CD4-positive, alpha-beta T cell treated with Interleukin-21 for 1 hour (primary cell): ENCODE measurements around the gene CLCN7.

Experiments used
- DNase-seq: peaks from one replicate; pipeline ENCODE4 v3.0.0-alpha.2; 2020

Gene CLCN7

DNA sequence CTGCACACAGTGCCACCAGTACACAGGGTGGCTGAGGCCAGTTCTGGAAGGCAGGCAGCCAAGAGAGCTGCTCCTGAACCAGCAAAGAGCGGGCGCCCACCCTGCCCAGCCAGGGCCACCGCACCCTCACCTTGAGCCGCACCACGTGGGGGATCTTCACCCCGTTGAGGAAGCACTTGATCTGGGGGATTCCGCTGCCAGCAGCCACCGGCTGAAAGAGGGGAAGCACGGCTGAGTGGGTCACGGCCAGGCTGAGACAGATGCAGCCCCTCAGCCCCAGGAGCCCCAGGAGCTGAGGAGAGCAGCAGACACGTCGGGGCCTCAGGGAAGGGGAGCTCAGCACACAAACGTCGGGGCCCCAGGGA lies 15.9 kb downstream of the CLCN7 start:
- DNase-seq, result no peak

DNA sequence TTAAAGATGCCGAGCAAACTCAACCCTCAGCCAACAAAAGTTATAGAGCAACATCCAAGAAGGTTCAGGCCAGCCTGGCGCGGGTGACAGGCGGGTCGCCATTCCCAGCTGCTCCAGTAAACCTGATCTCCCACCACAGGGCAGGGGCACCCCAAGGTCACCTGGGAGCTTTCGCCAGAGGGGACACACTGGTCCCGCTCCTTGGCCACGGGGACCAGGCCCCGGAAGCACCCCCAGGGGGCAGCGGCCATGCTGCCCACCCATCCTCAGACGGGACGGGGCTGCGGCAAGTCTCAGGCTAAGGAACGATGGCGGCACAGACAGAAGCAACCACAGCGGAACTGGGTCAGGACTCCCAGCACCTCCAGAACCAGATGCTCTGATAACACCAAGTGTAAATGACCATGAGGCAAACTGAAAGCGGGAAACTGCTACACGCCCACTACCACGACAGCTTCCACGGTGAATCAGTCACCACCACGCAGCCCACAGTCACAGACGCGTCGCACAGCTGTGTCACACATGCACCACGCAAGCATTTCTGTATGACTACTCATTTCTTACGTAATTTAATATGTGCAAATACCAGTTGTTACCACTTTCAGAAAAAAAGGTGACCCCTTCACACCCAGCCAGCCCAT lies 16.4 kb downstream of the CLCN7 start:
- no peak for DNase-seq

DNA sequence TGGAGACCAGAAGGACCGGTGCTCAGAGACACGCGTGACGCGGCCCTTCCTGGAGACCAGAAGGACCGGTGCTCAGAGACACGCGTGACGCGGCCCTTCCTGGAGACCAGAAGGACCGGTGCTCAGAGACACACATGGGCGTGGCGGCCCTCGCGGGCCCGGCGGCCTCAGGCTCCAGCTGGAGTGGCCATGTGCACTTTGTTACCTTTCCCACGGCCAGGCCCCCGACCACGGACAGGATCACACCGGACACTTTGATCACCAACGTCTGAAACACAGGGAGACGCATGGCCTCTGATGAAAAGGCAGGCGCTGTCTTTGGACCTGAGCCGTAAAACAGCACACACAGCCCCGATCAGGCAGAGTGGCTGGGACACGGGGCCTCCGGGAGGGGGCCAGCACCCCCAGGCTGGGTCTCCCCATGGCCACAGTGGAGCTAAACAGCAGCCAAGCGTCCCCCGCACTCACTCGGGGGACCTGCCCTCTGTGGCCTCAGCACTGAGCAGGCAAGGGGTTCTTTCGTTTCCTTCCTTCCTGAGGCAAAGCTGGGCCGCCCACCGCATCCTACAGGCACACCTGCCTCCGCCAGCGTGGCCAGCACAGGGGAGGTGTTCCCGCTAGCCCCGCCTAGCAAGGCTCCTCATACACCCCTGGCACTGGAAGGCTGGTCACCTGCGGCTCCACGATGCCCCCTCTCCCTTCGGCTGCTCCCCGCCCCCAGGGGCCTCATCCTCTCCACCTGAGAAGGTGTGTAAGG lies 17.2 kb downstream of the CLCN7 start:
- DNase-seq, result no peak

DNA sequence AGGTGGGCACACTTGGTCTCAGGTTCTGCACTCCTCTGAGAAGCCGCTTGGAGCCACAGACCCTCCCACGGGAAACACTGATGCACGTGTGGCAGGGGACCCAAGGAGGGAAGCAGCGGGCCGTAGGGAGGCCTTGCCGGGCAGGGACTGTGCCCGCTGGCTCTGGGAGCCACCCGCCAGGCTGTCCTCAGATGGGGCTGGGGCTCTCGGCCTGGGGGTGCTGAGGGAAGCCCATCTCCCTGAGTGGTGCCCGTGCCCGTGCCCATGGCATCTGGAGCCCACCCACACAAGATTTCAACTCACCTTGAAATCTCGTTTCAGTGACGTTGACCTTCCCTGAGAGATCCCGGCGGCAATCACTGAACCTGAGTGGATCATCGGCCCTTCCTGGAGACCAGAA lies 17.9 kb downstream of the CLCN7 start:
- no peak for DNase-seq

DNA sequence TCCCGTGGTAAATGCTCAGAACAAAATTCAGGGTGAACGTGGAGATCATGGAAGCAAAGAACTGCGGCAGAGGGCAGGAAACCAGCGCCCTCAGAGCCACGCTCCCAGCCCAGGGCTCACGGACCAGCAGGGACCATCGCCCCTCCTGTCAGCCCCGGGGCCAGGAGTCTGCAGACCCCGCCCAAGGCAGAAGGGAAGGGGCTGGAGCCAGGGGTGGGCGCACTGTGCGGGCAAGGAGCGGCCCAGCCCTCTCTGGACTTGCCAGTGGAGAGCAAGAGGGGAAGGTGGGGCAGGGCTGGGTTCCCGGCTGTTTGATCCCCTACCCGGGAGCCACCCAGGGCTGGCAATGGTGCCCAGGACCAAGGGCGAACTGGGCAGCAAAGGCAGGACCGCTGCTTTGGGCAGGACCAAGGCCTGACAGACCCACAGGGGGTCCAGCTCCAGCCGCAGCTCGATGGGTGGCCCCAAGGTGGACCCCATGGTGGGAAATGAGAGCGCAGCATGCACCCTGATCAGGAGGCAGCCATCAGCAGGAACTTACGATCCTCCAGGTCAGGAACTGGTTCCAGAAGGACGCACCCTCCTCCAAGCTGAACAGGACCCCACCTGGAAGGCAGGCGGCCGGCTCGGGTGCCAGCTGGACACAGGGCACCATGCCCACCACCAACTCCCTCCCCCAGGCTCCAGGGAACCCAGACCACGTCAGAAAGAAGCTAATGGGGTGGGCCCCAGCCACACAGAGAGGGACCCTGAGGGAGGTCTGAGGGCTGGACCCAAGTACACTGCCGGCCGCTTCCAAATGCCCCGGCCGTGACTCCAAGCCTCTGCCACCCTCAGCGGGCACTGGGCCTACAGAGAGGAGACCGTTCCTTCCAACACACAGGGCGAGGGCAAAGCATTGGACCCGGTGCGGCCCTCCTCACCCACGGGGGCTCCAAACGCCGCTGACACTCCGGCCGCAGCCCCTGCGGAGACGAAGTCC lies 19.3 kb downstream of the CLCN7 start:
- no peak for DNase-seq

DNA sequence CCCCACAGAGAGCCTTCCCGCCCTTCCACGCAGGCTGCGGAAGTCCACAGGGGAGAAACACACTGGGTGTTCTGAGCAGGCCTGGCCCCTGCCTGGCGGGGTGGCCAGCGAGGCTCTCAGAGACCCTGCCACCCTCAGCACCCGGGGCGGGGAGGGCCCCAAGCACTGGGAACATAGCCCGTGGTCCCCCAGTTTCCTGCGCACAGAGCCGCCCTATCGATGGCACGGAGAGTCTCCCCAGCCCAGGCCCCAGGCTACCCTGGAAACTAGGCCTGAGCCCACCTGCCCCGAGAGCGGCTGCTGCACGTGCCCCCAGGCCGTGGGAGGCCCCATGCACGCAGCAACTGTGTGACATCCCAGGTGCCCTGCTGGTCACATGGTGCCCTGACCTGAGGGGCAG lies 20.3 kb downstream of the CLCN7 start:
- no peak for DNase-seq

DNA sequence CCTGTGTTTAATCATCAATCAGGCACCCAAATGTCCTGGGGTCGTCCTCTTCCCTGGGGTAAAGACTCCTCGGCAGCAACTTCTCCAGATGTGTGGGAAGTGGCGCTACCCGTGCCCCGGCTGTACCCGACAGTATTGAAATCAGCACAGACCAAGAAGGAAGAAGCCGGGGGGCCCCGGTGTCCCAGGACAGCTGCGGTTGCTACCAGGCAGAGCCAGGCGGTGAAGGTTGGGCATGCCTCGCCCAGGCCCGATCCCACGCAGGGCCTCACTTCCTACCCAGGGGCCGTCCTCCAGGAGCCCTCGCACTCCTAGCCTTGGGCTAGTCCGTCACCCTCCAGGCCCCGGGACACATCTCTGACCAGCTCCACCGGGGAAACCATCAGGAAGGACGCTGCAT lies 21.5 kb downstream of the CLCN7 start:
- DNase-seq, result no peak

DNA sequence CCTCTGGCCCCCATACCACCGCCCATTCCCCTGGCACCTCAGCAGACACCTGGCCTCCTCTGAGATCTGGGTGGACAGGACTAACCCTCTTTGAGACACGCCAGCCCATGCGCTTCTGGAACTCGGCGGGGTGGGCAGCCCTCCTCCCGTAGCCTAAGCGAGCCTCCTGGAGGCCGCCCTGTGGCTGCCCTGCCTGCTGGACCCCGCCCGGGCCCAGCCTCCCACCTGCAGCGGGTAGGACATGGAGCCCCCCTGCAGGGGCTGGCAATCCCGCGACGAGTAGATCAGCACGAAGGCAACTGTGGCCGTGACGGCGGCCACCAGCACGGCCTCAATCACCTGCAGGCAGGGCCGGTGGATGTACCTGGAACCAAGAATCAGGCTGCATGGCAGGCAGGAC lies 22.3 kb downstream of the CLCN7 start:
- no peak for DNase-seq

DNA sequence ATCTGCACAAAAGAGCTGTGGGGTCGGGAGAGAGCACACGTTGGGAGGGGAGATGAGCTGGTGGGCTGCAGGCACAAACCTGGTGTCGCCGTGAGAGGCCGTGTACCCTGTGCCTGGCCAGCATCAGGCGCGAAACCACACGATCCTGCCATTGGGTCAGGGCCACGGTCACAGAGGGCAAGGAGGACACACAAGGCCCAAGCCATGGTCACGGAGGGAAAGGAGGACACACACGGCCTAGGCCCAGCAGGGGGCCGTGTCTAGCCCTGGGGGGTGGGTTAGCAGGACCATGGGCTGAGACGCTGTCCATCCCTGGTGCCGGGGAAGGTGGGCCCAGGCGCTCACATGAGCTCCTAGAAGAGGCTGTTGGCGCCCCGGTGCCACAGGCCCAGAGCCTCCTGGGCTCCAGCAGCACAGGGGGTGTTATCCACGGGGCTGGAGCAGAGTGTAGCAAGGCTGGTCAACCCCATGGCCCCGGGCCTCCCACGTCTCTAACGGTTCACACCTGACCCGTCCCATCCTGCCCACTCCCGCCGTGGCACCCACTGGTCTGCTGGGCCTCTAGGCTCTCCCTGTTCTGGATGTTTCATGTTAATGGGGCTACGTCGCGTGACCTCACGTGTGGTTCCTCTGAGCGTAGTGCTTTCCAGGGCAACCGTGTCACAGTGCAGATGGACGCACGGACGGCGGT lies 23.0 kb downstream of the CLCN7 start:
- DNase-seq, result no peak

DNA sequence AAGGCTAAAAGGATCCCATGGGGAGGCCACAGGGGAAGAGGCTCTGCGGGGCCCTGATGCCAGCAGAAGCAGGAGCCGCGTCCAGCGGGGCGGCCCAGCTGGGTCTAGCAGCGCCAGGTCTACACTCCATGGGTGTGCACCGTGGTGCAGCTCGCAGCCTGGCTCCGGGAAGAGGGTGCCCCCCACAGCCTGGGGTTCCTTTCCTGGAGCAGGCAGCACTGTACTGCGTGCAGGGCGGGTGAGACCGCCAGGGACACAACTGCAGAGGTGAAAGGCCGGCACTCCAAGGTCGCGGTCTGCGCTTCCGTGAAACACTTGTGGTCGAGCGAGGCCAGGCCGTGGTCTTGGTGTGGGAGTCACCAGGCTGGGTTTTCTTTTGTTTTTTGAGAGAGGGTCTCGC lies 24.0 kb downstream of the CLCN7 start:
- DNase-seq, result no peak

DNA sequence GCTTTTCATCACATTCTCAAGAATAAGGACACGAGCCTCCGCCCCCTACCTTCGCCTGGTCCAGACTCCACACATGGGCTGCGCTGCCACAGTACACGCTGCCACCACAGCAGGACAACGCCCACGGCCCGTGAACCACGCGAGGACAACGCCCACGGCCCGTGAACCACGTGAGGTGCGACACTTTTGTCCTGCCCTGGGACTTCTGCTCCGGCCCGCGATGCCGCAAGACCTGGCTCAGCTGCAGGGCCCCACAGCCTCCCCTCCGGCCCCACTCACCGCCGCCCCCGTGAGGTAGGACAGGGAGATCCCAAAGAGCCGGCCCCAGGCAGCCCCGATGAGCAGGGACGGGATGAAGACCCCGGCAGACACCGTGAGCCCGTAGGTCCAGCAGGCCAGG lies 24.6 kb downstream of the CLCN7 start:
- no peak for DNase-seq

DNA sequence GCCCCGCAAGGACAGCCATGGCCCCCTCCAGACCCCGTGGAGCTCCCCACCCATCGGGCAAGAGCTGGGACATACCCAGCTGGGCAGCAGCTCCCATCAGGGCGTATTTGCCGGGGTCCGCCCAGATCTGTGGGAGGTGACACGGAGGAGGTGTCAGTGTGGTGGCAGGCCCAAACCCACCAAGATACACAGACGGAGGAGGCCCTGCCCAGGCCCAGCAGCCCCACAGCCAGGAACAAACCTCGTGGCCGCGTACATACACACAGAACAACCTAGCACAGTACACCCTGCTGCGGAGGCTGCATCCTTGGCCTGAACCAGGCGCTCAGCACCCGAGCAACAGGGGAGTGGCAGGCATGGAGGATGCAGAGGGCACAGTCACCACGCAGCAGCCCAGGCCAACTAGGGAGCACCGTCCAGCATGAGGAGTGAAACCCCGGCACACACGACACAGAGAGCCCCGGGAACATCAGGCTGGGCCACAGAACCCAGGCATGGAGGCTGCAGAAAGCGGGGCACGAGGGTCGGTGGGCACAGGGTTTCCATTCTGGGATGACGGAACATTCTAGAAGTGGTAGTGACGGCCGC lies 25.5 kb downstream of the CLCN7 start:
- DNase-seq, result no peak

DNA sequence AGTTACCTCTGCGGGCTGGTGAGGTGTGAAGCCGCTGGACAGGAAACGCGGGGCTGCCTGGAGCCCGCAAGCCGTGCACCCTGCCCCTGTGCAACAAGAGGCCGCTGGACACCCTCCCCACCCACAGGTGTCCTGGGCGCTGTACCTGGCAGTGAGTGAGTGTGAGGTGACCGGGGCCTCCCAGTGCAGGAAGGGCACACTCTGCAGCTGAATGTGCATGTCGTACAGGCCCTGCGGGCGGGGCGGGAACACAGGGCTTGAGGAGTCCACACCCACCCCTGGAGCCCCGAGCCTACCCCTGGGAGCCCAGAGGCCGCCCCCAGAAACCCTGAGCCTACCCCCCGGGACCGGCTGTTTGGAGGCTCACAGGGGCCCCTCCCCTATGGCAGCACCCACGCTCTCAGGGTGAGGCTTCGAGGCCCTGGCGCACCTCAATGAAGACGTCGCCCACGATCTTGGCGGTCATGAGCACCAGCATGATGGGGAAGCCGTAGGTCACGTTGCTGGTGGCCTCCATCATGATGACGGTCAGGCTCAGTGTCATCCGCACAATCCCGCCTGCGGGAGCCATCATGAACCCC lies 26.2 kb downstream of the CLCN7 start:
- no peak for DNase-seq

DNA sequence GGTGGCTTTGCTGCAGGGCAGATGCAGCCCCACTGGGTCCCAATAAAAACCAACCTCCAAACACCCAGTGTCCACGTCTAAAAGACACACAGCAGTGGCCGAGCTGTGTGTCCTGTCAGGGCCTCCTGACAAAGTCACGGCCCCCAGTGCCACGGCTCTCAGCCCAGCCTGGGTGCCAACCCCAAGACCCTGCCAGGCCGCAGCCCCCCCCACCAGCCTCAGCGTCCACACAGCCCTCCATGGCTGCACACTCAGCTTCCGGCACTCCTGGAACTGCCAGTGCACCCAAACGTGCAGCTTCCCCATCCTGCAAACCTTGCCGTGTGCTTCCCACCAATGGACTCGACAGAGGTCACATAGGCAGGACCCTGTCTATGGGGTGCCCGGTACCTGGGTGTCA lies 26.9 kb downstream of the CLCN7 start:
- no peak for DNase-seq

DNA sequence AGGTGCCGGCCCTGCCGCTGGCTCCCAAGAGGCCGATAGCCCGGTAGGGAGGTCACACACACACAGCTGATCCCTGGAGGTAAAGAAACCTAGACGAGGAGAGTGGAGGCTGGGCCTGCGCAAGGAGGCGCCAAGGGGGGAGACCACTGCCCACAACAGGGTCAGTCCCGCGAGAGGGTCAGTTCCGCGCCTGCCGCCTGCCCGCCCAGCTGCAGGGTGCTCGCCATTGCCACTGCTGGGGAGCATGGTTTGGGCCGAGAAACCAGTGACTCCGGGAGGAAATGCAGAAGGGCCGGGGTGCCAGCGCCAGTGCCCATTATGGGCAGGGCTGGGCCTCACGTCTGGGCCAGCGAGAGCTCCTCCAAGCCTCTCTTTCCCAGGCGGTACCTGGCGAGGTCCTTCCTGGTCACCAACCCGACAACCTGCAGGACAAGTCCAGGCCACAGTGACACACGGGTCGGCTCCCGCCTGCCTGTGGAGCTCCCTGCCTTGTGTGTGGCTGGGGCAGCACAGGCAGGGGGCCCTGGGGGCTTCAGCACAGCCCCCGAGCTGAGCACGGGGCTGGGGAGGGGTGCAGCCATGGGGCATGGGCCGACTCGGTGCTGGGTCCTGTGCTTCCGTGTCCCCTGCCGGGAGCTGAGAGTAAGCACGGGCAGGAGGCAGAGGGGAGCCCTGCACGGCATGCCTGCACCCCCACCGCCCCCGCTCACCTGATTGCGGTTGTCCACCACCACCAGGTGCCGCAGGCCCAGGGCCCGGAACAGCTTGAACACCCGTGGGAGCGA lies 28.3 kb downstream of the CLCN7 start:
- DNase-seq, result no peak

DNA sequence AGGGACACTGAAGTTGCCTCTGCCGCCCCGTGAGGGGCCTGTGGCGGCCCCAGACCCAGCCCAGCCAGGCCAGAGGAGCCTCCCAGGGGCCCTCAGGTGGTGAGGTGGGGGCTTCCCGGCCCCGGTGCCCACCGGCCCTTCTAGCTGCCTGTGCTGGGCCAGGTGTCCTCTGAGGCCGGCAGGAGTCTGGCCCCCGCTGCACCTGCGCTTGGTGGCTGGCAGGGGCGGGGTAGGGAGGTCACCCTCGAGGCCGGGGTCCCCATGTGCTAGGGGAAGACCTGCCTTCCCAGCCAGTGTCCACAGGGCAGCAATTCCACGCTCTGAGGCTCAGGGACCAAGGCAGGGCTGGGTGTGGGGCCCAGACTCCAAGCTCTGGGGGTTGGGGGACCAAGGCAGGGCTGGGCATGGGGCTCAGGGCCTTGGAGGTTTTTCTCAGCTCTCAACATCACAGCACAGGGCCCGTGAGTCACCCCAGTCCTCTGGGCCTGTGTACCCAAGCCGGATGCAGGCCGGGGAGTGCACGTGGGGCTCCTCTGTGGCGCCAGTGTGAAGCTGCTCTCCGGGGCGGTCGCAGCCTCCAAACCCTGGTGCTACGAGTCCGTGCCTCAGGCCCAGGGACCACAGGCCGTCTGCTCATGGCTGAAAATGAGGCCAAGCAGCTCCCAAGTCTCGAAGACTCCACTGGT lies 29.2 kb downstream of the CLCN7 start:
- no peak for DNase-seq

DNA sequence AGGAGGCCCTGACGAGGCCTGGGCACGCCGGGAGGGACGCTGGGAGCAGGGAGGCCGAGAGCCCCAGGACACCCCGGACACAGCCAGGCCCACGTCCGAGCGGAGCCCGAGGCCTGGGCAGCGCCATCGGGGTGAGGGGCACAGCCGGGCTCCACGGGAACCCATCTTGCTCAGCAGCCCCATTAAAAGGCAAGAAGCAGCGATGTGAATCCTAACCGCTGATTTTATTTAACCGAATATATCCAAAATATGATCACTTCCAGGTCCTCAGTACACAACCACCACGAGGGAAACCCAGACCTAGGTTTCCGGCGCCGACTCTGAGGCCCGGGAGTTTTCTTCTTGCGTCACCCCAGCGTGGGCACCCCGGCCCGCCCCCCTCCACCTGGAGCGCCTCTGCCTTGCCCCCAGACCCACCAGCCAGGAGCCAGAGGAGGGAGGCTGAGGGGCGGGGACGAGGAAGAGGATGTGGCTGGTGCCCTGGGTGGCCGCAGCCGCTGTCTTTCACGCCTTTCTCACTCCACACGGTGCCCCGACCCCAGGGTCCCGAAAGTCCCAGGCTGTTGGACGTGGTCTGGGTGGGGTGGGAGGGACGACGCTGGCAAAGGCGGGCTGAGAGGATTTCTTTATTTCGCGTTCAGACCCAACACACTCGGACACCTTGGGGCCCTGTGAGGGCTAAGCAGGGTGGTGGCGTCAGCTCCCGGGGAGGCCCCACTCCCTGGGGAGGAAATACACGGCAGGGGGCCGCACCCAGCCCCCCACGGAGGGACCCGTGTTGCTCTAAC lies 29.9 kb downstream of the CLCN7 start:
- no peak for DNase-seq

DNA sequence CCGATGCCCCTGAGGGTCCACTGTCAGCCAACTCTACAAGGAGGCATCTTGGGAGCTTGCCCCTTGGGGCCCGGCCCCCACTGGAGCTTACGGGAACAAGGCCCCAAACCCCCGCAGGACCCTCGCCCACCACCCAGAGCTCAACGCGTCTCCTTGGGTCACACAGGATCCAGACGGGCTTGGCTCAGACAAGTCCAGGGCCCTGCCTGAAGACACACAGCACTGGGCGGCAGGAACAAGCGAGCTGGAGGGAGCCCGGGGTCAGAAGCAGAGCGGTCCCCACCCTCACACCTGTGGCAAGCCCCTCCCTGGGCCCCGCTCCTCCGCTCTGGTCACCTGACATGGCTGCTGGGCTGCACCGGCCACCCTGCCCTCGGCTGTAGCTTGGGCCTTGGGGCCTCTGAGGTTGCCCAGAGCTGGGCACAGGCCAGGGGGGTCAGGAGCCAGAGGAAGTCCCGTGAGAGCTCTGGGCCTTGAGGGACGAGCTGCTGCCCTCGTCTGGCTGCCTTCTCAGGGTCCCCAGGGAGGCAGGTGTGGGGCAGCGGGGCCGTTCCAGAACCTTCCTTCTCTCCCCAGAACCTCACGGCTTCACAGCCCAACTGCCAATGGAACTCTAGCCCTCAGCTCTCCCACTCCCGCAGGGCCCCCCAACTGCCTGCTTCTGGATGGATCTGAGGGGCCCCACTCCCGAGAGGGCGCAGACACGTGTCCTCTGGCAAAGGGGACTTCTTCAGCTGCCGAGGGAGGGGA lies 30.7 kb downstream of the CLCN7 start, which contains the start of gene CCDC154:
CCDC154 (minus strand) TSS at position 577 of the 750 bp plus-strand sequence; CDS start at position 343, 234 bp downstream.
- no peak for DNase-seq

DNA sequence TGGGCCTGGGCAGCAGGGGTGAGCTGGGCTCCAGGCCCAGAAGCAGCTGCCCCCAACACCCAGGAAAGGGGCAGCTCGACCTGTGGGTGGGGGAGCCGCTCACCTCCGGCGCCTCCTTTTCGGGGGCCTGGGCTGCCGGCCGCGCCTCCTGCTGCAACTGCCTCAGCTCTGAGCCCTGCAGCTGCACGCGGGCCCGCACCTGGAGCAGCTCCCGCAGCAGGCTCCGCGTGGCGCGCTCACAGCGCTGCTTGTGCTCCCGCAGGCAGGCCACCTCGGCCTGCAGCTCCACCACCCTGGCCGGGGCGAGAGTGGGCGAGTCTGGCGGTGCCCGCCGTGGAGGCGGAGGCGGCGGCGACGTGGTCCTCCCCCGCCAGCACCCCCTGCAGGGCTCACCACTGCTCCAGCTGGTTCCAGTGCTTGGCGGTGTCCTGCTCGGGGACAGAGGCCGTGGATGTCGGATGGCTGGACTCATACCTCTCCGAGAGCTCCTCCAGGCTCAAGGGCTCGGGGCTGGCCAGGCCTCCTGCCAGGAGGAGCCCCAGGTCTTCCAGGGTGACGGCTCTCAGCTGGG lies 31.3 kb downstream of the CLCN7 start:
- no peak for DNase-seq
